H1 (cell line): ENCODE data around the gene ANXA4. TPM values are rescaled to one million over a fixed set of nuclear protein-coding genes. Genes with fewer than 3 reads are reported as not detected.

Experiments
- JUND ChIP-seq: IDR thresholded peaks from 2 replicates; pipeline ENCODE4 v1.6.1; 2011; ENCODE audit warnings: mild to moderate bottlenecking, improper control_type of control experiment, low read length
- polyA plus RNA-seq, 7 experiments: library from polyadenylated mRNA; depleted of rRNA in 3 of 7; stranded (reverse) in 5 of 7; unstranded in 2 of 7; fragments of >200 nt in 5 of 7; fragments of 200-250 nt in 2 of 7; gene quantifications; 1 replicate in 5 of 7; 2 replicates in 1 of 7; 4 replicates in 1 of 7; pipeline versions ENCODE4 v1.2.1 to v1.2.3, GENCODE V29; 2011 to 2013; ENCODE audit warnings: missing spikeins in 2 of 7, mixed read lengths in 2 of 7
- total RNA-seq: library from RNA; stranded (reverse); fragmentation: NEBNext Ultra II Directional; extraction: Animal tissue kit (Norgen Biotek cat#: 25700); gene quantifications from 2 replicates; pipeline ENCODE4 v1.2.1, GENCODE V29; 2021

Gene ANXA4
- total and polyA plus RNA-seq, 2 of the 8 experiments (the other 6 are each of a cell fraction or from before 2014, with no cell fraction given), result 9.4 to 17.6 TPM

- TF ChIP-seq JUND, result no peak
- TF ChIP-seq, all 59 proteins: peak for 0
These were observed 3.1 kb downstream of the ANXA4 start (continued) for GRCh38 chr2:69745035-69745434.
